Transverse colon (tissue), 4 donors: ENCODE results near the gene SLPI. TPM values are rescaled to one million over a fixed set of nuclear protein-coding genes. Genes with fewer than 3 reads are reported as not detected.

Experiments used
- DNase-seq: peaks from one replicate; pipeline ENCODE4 v3.0.0-alpha.2; 2019
- H3K27ac ChIP-seq, 4 donors: fragments of 200-600 bp; sonication (generic); 2 replicates each; pipeline ENCODE4 v1.5.1; 2016 to 2018; ENCODE audit warnings: inconsistent platforms in 4 of 4
- H3K27me3 ChIP-seq: fragments of 200-600 bp; sonication (generic); 2 replicates; pipeline ENCODE4 v1.5.1; 2017; ENCODE audit warnings: inconsistent platforms
- H3K36me3 ChIP-seq, 4 donors: fragments of 200-600 bp; sonication (generic); 2 replicates each; pipeline ENCODE4 v1.5.1; 2017 to 2019; ENCODE audit warnings: inconsistent platforms in 4 of 4
- H3K4me1 ChIP-seq, 4 donors: fragments of 200-600 bp; sonication (generic); 2 replicates each; pipeline ENCODE4 v1.5.1; 2017 to 2020; ENCODE audit warnings: inconsistent platforms in 4 of 4
- H3K4me3 ChIP-seq, 4 donors: fragments of 200-600 bp; sonication (generic); 1 replicate in 1 of 4; 2 replicates in 3 of 4; pipeline versions ENCODE4 v1.5.1 to v1.6.1; 2017 to 2019; ENCODE audit warnings: inconsistent platforms in 4 of 4
- H3K9me3 ChIP-seq, 2 donors: fragments of 200-600 bp; sonication (generic); 2 replicates each; pipeline ENCODE4 v1.5.1; 2017 to 2019; ENCODE audit warnings: inconsistent platforms in 2 of 2
- CTCF ChIP-seq, 5 experiments: fragments of 200-600 bp in 3 of 5; fragments of 450-650 bp in 2 of 5; sonication (generic) in 3 of 5; IDR thresholded peaks; 1 replicate in 2 of 5; 2 replicates in 3 of 5; pipeline ENCODE4 v1.5.1; 2016 to 2017; ENCODE audit warnings: antibody characterized with exemption in 5 of 5, inconsistent platforms in 3 of 5, mild to moderate bottlenecking in 2 of 5, moderate library complexity in 1 of 5
- EP300 ChIP-seq: sonication (generic); formaldehyde crosslinking; IDR thresholded peaks from one replicate; pipeline ENCODE4 v1.6.1; 2017; ENCODE audit warnings: antibody characterized with exemption, low read depth
- POLR2A ChIP-seq: fragments of 450-650 bp; IDR thresholded peaks from one replicate; pipeline ENCODE4 v1.6.1; 2016; ENCODE audit warnings: antibody characterized with exemption, mild to moderate bottlenecking, moderate library complexity
- POLR2AphosphoS5 ChIP-seq, 3 donors: sonication (generic); formaldehyde crosslinking; IDR thresholded peaks; one replicate each; pipeline ENCODE4 v1.6.1; 2016; ENCODE audit warnings: antibody characterized with exemption in 3 of 3
- WGBS, 2 donors: methylation state at CpG; one replicate each; pipeline ENCODE4 v1.1.5; 2018; ENCODE audit warnings: low coverage in 1 of 2; 5-methylcytosine and 5-hydroxymethylcytosine counted together
- in situ Hi-C, 4 donors: fragments of 200-750 bp; cut with MboI; loops; one replicate each; pipeline versions ENCODE4 v1.15.0 to v1.15.1; 2017; ENCODE audit warnings: low sequenced_read_pairs in 3 of 4, low pct_ligation_motif_present in 1 of 4, low pct_unique_long_range_greater_than_20kb in 1 of 4
- intact Hi-C: fragments of 100-400 bp; cut with DNase I; formaldehyde crosslinking; loops from one replicate; pipeline ENCODE4 v1.15.1; 2023; ENCODE audit warnings: low total_unique reads
- total RNA-seq, 4 donors: library from RNA; depleted of rRNA; stranded (reverse); fragments of >200 nt; gene quantifications; one replicate each; pipeline ENCODE4 v1.1.0, GENCODE V29; 2016

Gene SLPI
- total RNA-seq, 4 donors from 2014 or later = 16.1 to 90.3 (median 48.2) TPM

- Histone ChIP-seq H3K4me1 (peaks cover 0 to 4% (median 0%) of the 10 kb centered on the region in 4 donors), H3K27me3 (peaks cover 50% of the 10 kb centered on the region), H3K4me3 (no peak overlapping the region), H3K36me3 (no peaks in the 10 kb centered on the region), H3K9me3 (no peaks in the 10 kb centered on the region), H3K27ac (no peak overlapping the region)
- TF ChIP-seq CTCF (IDR thresholded peaks at IDR 0.05) (no peak), POLR2A (no peak), EP300 (no peak), POLR2AphosphoS5 (IDR thresholded peaks at IDR 0.05) (no peak)
- DNase-seq = no peak
- intact Hi-C loops (no loop called here), in situ Hi-C loops (no loop called here)
- WGBS, 2 donors = 60 to 64% methylated on average over 6 of the region's 6 CpGs
These were observed 8.3 kb downstream of the SLPI start for GRCh38 chr20:45246109-45246508.

GRCh38 chr20:45238139-45238538 is 16.2 kb downstream of the SLPI start:
- in situ Hi-C loops = no loop called here
- H3K27me3 ChIP-seq = peaks cover 37% of the 10 kb centered on the region
- H3K4me3 ChIP-seq = no peak overlapping the region
- intact Hi-C loops = no loop called here
- DNase-seq = no peak
- peaks cover 0 to 4% (median 0%) of the 10 kb centered on the region in 4 donors for H3K4me1 ChIP-seq
- WGBS, 2 donors = 92 to 100% methylated on average over 2 of the region's 2 CpGs
- H3K27ac ChIP-seq = no peak overlapping the region
- TF ChIP-seq POLR2AphosphoS5 (IDR thresholded peaks at IDR 0.05) (no peak), EP300 (no peak), POLR2A (no peak), CTCF (IDR thresholded peaks at IDR 0.05) (no peak)
- H3K9me3 ChIP-seq = no peaks in the 10 kb centered on the region
- no peaks in the 10 kb centered on the region for H3K36me3 ChIP-seq

GRCh38 chr20:45235995-45236394 is 18.4 kb downstream of the SLPI start:
- in situ Hi-C loops = no loop called here
- Histone ChIP-seq H3K9me3 (no peaks in the 10 kb centered on the region), H3K4me3 (no peak overlapping the region), H3K36me3 (no peaks in the 10 kb centered on the region), H3K27ac (no peak overlapping the region), H3K27me3 (peaks cover 40% of the 10 kb centered on the region), H3K4me1 (no peaks in the 10 kb centered on the region)
- intact Hi-C loops = no loop called here
- no peak for DNase-seq
- 91% methylated on average over 4 of the region's 4 CpGs; no CpG with 5 or more reads in 1 of the 2 donors for WGBS, 2 donors
- TF ChIP-seq POLR2AphosphoS5 (IDR thresholded peaks at IDR 0.05) (no peak), CTCF (IDR thresholded peaks at IDR 0.05) (peak; percentile 16 to 40 (median 28))

- WGBS, 2 donors = 68 to 84% methylated on average over 2 to 9 of the region's 9 CpGs
- no peaks in the 10 kb centered on the region for H3K36me3 ChIP-seq
- H3K9me3 ChIP-seq = no peaks in the 10 kb centered on the region
- H3K4me3 ChIP-seq = no peak overlapping the region
- H3K27ac ChIP-seq = no peak overlapping the region
- no peak for DNase-seq
- in situ Hi-C loops (no loop called here), intact Hi-C loops (no loop called here)
- peaks cover 60% of the 10 kb centered on the region for H3K27me3 ChIP-seq
- no peak for TF ChIP-seq POLR2A
- no peak for TF ChIP-seq CTCF (IDR thresholded peaks at IDR 0.05)
- no peak for TF ChIP-seq POLR2AphosphoS5 (IDR thresholded peaks at IDR 0.05)
- TF ChIP-seq EP300 = no peak
- no peaks in the 10 kb centered on the region for H3K4me1 ChIP-seq
These were observed 23.7 kb downstream of the SLPI start for GRCh38 chr20:45230631-45231030.
